T1000 (cell line): ENCODE results near the gene PCDHA8.
"Not testable (repeated sequence)": the region's sequence is repeated elsewhere in the genome, so short reads cannot be mapped to it uniquely, and the experiment has no call there.

Source experiments
- DNase-seq: peaks from one replicate; lab custom pipeline; 2025; ENCODE audit warnings: mixed read lengths; lab: John Stamatoyannopoulos, UW

PCDHA8 gene

DNA sequence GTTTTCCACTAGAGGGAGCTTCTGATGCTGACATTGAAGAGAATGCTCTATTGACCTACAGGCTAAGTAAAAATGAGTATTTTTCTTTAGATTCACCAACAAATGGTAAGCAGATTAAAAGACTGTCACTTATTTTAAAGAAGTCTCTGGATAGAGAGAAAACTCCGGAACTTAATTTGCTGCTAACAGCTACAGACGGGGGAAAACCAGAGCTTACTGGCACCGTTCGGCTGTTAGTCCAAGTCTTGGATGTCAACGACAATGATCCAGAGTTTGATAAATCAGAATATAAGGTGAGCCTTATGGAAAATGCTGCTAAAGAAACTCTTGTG is 28.5 kb downstream of the PCDHA8 start:
- no peak for DNase-seq

DNA sequence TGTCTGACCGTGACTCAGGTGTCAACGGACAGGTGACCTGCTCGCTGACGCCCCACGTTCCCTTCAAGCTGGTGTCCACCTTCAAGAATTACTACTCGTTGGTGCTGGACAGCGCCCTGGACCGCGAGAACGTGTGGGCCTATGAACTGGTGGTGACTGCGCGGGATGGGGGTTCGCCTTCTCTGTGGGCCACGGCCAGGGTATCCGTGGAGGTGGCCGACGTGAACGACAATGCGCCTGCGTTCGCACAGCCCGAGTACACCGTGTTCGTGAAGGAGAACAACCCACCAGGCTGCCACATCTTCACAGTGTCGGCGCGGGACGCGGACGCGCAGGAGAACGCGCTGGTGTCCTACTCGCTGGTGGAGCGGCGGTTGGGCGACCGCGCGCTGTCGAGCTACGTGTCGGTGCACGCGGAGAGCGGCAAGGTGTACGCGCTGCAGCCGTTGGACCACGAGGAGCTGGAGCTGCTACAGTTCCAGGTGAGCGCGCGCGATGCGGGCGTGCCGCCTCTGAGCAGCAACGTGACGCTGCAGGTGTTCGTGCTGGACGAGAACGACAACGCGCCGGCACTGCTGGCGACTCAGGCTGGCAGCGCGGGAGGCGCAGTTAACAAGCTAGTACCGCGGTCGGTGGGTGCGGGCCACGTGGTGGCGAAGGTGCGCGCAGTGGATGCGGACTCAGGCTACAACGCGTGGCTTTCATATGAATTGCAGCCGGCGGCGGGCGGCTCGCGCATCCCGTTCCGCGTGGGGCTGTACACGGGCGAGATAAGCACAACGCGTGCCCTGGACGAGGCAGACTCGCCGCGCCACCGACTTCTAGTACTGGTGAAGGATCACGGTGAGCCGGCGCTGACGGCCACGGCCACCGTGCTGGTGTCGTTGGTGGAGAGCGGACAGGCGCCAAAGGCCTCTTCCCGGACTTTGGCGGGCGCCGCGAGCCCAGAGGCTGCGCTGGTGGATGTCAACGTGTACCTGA is 29.5 kb downstream of the PCDHA8 start:
- DNase-seq, result no peak

DNA sequence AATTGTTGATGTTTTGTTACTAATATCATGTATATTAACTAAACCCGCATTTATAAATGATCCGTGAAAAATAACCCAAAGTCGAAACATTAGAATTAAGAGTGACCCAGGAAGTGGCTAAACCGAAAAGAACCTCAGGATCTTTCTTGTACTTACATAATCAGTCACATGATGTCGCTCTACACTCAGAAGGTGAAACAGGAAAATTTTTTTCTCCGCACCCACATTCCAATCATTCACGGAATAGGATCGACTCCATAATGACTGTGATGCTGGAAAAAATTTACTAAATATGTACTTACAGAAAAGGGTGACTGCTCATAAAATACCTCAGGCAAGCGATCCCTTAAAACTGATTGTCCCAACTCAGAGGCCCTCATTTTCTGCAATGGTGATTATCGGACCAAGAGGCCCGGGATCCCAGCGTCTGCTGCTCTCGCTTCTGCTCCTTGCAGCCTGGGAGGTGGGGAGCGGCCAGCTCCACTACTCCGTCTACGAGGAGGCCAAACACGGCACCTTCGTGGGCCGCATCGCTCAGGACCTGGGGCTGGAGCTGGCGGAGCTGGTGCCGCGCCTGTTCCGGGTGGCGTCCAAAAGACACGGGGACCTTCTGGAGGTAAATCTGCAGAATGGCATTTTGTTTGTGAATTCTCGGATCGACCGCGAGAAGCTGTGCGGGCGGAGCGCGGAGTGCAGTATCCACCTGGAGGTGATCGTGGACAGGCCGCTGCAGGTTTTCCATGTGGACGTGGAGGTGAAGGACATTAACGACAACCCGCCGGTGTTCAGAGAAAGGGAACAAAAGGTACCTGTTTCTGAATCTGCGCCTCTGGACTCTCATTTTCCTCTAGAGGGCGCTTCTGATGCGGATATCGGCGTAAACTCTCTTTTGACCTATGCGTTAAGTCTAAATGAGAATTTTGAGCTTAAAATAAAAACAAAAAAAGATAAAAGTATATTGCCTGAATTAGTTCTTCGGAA is 34.4 kb downstream of the PCDHA8 start, which contains the start of gene PCDHA12:
PCDHA12 (plus strand) TSS at position 224 of the 981 bp plus-strand sequence; CDS start at position 389, 165 bp downstream.
- no peak for DNase-seq

DNA sequence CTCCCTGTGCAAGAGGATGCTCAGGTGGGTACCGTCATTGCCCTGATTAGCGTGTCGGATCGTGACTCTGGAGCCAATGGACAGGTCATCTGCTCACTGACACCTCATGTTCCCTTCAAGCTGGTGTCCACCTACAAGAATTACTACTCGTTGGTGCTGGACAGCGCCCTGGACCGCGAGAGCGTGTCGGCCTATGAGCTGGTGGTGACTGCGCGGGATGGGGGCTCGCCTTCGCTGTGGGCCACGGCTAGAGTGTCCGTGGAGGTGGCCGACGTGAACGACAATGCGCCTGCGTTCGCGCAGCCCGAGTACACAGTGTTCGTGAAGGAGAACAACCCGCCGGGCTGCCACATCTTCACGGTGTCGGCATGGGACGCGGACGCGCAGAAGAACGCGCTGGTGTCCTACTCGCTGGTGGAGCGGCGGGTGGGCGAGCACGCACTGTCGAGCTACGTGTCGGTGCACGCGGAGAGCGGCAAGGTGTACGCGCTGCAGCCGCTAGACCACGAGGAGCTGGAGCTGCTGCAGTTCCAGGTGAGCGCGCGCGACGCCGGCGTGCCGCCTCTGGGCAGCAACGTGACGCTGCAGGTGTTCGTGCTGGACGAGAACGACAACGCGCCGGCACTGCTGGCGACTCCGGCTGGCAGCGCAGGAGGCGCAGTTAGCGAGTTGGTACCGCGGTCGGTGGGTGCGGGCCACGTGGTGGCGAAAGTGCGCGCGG is 35.7 kb downstream of the PCDHA8 start:
- not testable (repeated sequence) for DNase-seq

DNA sequence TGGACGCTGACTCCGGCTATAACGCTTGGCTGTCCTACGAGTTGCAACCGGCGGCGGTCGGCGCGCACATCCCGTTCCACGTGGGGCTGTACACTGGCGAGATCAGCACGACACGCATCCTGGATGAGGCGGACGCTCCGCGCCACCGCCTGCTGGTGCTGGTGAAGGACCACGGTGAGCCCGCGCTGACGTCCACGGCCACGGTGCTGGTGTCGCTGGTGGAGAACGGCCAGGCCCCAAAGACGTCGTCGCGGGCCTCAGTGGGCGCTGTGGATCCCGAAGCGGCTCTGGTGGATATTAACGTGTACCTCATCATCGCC is 36.2 kb downstream of the PCDHA8 start:
- no peak for DNase-seq

- DNase-seq, result no peak
Measured at GRCh38 chr5:140881889-140882590, 41.1 kb downstream of the PCDHA8 start, which contains the start of gene PCDHA13. TSS of gene PCDHA13 (plus strand) at chr5:140882124. CDS start at chr5:140882269, 145 bp downstream.

GRCh38 chr5:140882591-140882899 is 41.6 kb downstream of the PCDHA8 start:
- no peak for DNase-seq

GRCh38 chr5:140883373-140883772 is 42.4 kb downstream of the PCDHA8 start:
- DNase-seq, result no peak

GRCh38 chr5:140883927-140884697 is 43.1 kb downstream of the PCDHA8 start:
- no peak for DNase-seq
